Panc1 (cell line): ENCODE results near the gene GPR65. TPM values are rescaled to one million over a fixed set of nuclear protein-coding genes. Genes with fewer than 3 reads are reported as not detected.

Experiments used
- ATAC-seq: fragments of 200-7000 bp; cut with Tn5 transposase; 2 replicates; pipeline ENCODE4 v1.9.1; 2020; ENCODE audit warnings: mild to moderate bottlenecking, moderate library complexity
- BruUV-seq: library from RNA; stranded (reverse); fragments of 400-500 nt; replicated peaks from 2 replicates; lab custom pipeline; 2021; lab: Mats Ljungman, UMichigan
- CTCF ChIA-PET: fragments of 300-600 bp; sonication (Branson Sonifier 250); formaldehyde crosslinking; loops from one replicate; lab custom pipeline; 2022; ENCODE audit warnings: antibody characterized with exemption; lab: Charles Lee
- POLR2A ChIA-PET: fragments of 300-600 bp; sonication (Branson Sonifier 250); formaldehyde crosslinking; loops from one replicate; lab custom pipeline; 2022; ENCODE audit warnings: antibody characterized with exemption; lab: Charles Lee
- DNase-seq: peaks from one replicate; pipeline ENCODE4 v3.0.0-alpha.2; 2010; ENCODE audit warnings: low read depth, low spot score
- H3K27ac ChIP-seq: 2 replicates; pipeline ENCODE4 v1.5.1; 2011; ENCODE audit warnings: mild to moderate bottlenecking, low read length, inconsistent platforms
- H3K27me3 ChIP-seq: fragments of 200-500 bp; sonication (Bioruptor generic); 2 replicates; pipeline ENCODE4 v1.6.0; 2014; ENCODE audit warnings: low read length, inconsistent platforms; ENCODE audit not compliant: control insufficient read depth, insufficient read depth
- H3K36me3 ChIP-seq: fragments of 200-500 bp; sonication (Bioruptor generic); 2 replicates; pipeline ENCODE4 v1.5.1; 2014; ENCODE audit warnings: inconsistent platforms, mild to moderate bottlenecking, low read length, moderate library complexity; ENCODE audit not compliant: control insufficient read depth, insufficient read depth
- H3K4me1 ChIP-seq: 2 replicates; pipeline ENCODE4 v1.5.1; 2011; ENCODE audit warnings: inconsistent platforms, mild to moderate bottlenecking, low read length, moderate library complexity; ENCODE audit not compliant: control insufficient read depth, insufficient read depth
- H3K4me3 ChIP-seq, 2 experiments: 2 replicates each; pipeline ENCODE4 v1.5.1; 2011 to 2012; ENCODE audit warnings: low read depth in 2 of 2, low read length in 2 of 2, mild to moderate bottlenecking in 2 of 2, inconsistent platforms in 1 of 2, moderate library complexity in 1 of 2
- H3K9me3 ChIP-seq: fragments of 200-500 bp; sonication (Bioruptor generic); 2 replicates; pipeline ENCODE4 v1.5.1; 2014; ENCODE audit warnings: low read depth, mild to moderate bottlenecking, inconsistent platforms, low read length, moderate library complexity; ENCODE audit not compliant: control insufficient read depth, insufficient read depth
- POLR2AphosphoS5 ChIP-seq: IDR thresholded peaks from 2 replicates; pipeline ENCODE4 v1.6.1; 2012; ENCODE audit warnings: mild to moderate bottlenecking, low read depth, low read length, moderate library complexity
- SIN3A ChIP-seq: IDR thresholded peaks from 2 replicates; pipeline ENCODE4 v1.6.1; 2012; ENCODE audit warnings: low read depth, mild to moderate bottlenecking, low read length, moderate library complexity, borderline replicate concordance; ENCODE audit not compliant: insufficient read depth
- TCF7L2 ChIP-seq: IDR thresholded peaks from 2 replicates; pipeline ENCODE4 v1.6.1; 2011; ENCODE audit warnings: mild to moderate bottlenecking, low read depth, low read length, inconsistent platforms
- in situ Hi-C: cut with HindIII; loops from 2 replicates; pipeline ENCODE4 v1.10.0; 2016; ENCODE audit warnings: low sequenced_read_pairs, low pct_unique_long_range_greater_than_20kb
- intact Hi-C: fragments of 100-400 bp; cut with micrococcal nuclease; formaldehyde crosslinking; loops from one replicate; pipeline ENCODE4 v1.10.0; 2022; ENCODE audit not compliant: unreplicated experiment
- total RNA-seq: library from RNA; stranded (reverse); gene quantifications from one replicate; pipeline ENCODE4 v1.2.1, GENCODE V29; 2021; ENCODE audit not compliant: unreplicated experiment
- TF ChIP-seq, protein P1 (sequence below): fragments of 450-650 bp; IDR thresholded peaks from 2 replicates; pipeline ENCODE4 v1.5.1; 2017; ENCODE audit warnings: mild to moderate bottlenecking
- TF ChIP-seq, protein P2 (sequence below), 2 experiments: IDR thresholded peaks; 2 replicates each; pipeline ENCODE4 v1.6.1; 2011 to 2012; ENCODE audit warnings: low read depth in 2 of 2, control low read depth in 1 of 2, low read length in 1 of 2, mild to moderate bottlenecking in 1 of 2, moderate library complexity in 1 of 2; ENCODE audit not compliant: insufficient read depth in 1 of 2

GPR65 gene
- total RNA-seq, 1 experiment from 2014 or later = not detected

DNA sequence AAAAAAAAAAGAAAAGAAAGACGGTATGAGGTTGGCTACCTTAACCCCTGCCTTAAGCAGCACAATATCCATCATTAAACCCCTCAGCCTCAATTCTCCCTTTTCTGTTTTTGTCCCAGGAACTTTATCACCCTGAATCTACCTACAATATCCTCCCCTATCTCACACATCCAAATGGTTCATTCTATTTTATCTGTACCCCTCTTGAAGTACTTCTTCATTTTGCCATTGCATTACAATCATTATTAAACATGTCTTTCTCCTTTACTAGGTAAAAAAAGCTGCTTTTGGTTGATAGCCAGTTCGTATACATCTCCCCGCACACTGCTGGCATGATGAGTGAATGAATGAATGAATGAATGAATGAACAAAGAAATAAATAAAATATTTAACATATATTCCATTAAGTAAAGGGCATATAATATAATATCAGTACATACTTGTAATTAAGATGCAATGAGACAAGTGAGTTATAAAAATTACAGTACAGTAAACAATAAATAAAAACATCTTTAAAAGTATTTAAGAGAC, 364 bp upstream of the GPR65 start:
- Histone ChIP-seq H3K27ac (no peak overlapping the region), H3K27me3 (no peaks in the 10 kb centered on the region), H3K36me3 (no peaks in the 10 kb centered on the region), H3K9me3 (no peaks in the 10 kb centered on the region), H3K4me3 (no peak overlapping the region), H3K4me1 (no peaks in the 10 kb centered on the region)
- ATAC-seq (no peak), DNase-seq (no peak)
- ChIA-PET CTCF (no interaction called here), POLR2A (no interaction called here)
- TF ChIP-seq, protein P1, sequence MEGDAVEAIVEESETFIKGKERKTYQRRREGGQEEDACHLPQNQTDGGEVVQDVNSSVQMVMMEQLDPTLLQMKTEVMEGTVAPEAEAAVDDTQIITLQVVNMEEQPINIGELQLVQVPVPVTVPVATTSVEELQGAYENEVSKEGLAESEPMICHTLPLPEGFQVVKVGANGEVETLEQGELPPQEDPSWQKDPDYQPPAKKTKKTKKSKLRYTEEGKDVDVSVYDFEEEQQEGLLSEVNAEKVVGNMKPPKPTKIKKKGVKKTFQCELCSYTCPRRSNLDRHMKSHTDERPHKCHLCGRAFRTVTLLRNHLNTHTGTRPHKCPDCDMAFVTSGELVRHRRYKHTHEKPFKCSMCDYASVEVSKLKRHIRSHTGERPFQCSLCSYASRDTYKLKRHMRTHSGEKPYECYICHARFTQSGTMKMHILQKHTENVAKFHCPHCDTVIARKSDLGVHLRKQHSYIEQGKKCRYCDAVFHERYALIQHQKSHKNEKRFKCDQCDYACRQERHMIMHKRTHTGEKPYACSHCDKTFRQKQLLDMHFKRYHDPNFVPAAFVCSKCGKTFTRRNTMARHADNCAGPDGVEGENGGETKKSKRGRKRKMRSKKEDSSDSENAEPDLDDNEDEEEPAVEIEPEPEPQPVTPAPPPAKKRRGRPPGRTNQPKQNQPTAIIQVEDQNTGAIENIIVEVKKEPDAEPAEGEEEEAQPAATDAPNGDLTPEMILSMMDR = no peak
- no peak for TF ChIP-seq POLR2AphosphoS5
- no peak for TF ChIP-seq SIN3A
- TF ChIP-seq, protein P2, sequence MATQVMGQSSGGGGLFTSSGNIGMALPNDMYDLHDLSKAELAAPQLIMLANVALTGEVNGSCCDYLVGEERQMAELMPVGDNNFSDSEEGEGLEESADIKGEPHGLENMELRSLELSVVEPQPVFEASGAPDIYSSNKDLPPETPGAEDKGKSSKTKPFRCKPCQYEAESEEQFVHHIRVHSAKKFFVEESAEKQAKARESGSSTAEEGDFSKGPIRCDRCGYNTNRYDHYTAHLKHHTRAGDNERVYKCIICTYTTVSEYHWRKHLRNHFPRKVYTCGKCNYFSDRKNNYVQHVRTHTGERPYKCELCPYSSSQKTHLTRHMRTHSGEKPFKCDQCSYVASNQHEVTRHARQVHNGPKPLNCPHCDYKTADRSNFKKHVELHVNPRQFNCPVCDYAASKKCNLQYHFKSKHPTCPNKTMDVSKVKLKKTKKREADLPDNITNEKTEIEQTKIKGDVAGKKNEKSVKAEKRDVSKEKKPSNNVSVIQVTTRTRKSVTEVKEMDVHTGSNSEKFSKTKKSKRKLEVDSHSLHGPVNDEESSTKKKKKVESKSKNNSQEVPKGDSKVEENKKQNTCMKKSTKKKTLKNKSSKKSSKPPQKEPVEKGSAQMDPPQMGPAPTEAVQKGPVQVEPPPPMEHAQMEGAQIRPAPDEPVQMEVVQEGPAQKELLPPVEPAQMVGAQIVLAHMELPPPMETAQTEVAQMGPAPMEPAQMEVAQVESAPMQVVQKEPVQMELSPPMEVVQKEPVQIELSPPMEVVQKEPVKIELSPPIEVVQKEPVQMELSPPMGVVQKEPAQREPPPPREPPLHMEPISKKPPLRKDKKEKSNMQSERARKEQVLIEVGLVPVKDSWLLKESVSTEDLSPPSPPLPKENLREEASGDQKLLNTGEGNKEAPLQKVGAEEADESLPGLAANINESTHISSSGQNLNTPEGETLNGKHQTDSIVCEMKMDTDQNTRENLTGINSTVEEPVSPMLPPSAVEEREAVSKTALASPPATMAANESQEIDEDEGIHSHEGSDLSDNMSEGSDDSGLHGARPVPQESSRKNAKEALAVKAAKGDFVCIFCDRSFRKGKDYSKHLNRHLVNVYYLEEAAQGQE (IDR thresholded peaks at IDR 0.05; ENCODE audit: insufficient read depth in 1 of 2, low read depth in 2 of 2, low read length in 1 of 2) = no peak
- TF ChIP-seq TCF7L2 = no peak
- in situ Hi-C loops (no loop called here), intact Hi-C loops (no loop called here)
- no TSS peak for BruUV-seq

DNA sequence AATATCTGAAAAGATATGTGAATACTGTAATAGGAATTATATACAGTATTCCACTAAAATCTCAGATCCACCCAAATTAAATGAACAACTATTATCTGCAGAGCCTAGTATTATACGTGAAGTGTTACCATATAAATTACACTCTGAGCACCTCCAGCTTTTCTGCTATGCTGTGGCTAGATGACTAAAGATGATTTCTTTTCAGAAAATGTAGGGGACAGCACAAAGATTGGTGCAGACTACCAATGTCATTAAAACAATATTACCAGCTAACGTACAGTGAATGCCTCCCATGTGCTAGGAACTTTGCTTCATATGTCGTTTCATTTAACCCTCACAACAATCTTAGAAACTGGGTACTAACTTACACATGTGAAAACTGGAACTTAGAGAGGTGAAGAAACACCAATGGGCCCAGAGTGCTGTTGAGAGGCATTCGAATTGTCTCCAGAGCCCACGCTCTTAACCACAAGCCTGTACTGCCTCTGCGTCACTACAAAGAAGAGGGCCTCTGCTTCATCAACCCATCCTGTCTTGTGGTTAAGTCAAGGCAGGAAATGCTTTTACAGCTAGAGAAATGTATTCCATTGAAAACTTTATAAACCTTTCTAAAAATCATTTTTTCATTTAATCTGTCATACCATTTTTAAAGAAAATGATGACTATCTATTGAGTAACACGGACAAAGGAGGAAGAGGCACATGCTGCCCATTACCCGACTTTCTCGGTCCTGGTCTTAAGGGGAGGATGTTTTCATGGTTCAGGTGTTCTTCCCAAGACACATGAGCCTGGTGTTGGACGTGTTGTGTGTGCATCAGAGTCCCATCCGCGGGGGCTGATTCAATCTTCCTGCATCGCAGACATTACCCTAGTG, 1.3 kb downstream of the GPR65 start:
- Histone ChIP-seq H3K4me3 (no peak overlapping the region), H3K9me3 (no peaks in the 10 kb centered on the region), H3K27ac (no peak overlapping the region), H3K4me1 (no peaks in the 10 kb centered on the region), H3K27me3 (no peaks in the 10 kb centered on the region), H3K36me3 (no peaks in the 10 kb centered on the region)
- no TSS peak for BruUV-seq
- ChIA-PET POLR2A (no interaction called here), CTCF (no interaction called here)
- intact Hi-C loops (no loop called here), in situ Hi-C loops (no loop called here)
- TF ChIP-seq, protein P2 (IDR thresholded peaks at IDR 0.05; ENCODE audit: insufficient read depth in 1 of 2, low read depth in 2 of 2, low read length in 1 of 2) = no peak
- TF ChIP-seq, protein P1 = no peak
- TF ChIP-seq SIN3A (no peak), TCF7L2 (no peak), POLR2AphosphoS5 (no peak)
- ATAC-seq (no peak), DNase-seq (no peak)
